Pons (tissue), 1 donor: ENCODE measurements around the gene PAX7.
"Not testable (repeated sequence)": the region's sequence is repeated elsewhere in the genome, so short reads cannot be mapped to it uniquely, and the experiment has no call there.

Experiments used
- DNase-seq: peaks from one replicate; pipeline ENCODE4 v3.0.0-alpha.2; 2016; ENCODE audit warnings: low spot score

PAX7 gene

GRCh38 chr1:18658831-18659230, 28.2 kb downstream of the PAX7 start:
- DNase-seq, result no peak

DNA sequence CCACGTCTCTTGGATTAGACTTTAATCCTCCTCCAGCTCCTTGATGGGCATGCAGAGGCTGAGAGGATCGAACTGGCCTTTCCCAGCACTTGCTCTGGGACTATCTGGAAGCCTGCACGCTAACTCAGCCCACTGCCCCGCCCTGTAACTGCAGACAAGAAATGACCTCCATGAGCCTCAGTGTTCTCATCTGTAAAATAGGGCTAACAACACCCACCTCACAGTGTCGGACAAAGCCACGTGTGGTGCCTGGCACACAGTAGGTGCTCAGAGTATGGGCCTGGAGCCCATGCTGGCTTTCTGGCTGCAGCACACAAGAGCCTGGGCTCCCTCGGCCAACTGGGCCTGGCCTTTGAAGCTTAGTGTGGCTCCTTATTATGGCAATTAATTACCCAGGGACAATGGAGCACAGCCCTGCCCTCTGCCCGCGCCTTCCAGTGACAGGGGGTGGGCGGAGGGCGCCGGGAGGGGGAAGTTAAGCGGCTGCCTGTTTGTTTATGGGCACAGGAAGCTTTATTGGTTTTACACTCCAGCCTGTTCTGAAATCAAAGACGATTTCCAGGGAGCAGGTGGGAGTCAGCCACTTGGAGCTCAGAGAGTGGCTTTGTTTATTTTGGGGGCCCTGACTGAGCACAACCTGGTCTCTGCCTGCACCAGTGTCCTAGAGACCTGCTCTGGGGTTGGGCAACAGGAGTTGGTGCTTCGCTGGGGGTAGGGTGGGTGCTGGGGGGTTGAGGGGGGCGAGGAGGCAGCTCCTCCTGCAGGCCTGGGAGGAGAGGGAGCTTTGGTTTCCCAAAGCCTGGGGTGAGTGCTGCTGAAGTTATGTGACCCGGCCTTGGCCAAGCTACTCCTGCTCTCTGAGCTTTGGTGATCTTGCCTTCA, 31.0 kb downstream of the PAX7 start:
- DNase-seq, result no peak

GRCh38 chr1:18662286-18662639, 31.6 kb downstream of the PAX7 start:
- no peak for DNase-seq

GRCh38 chr1:18666317-18666920, 35.8 kb downstream of the PAX7 start:
- DNase-seq, result no peak

GRCh38 chr1:18667333-18667732, 36.7 kb downstream of the PAX7 start:
- no peak for DNase-seq

DNA sequence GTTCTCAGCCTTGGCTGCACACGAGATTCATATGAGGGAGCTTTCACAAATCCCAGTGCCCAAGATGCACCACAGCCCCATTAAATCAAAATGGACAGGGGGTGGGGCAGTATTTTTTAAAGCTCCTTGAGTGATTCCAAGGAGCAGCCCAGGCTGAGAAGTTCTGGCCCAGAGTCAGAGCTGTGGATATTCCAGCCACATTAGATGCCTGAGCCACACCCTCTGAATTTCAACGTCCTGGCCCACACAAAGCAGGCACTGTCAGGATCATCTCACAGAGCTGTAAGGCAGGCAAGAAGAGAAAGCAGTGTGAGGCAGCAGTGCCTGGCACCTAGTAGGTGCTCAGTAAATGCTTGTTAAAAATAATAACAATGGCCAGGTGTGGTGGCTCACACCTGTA, 37.4 kb downstream of the PAX7 start:
- no peak for DNase-seq

GRCh38 chr1:18668750-18669404, 38.2 kb downstream of the PAX7 start:
- no peak for DNase-seq

DNA sequence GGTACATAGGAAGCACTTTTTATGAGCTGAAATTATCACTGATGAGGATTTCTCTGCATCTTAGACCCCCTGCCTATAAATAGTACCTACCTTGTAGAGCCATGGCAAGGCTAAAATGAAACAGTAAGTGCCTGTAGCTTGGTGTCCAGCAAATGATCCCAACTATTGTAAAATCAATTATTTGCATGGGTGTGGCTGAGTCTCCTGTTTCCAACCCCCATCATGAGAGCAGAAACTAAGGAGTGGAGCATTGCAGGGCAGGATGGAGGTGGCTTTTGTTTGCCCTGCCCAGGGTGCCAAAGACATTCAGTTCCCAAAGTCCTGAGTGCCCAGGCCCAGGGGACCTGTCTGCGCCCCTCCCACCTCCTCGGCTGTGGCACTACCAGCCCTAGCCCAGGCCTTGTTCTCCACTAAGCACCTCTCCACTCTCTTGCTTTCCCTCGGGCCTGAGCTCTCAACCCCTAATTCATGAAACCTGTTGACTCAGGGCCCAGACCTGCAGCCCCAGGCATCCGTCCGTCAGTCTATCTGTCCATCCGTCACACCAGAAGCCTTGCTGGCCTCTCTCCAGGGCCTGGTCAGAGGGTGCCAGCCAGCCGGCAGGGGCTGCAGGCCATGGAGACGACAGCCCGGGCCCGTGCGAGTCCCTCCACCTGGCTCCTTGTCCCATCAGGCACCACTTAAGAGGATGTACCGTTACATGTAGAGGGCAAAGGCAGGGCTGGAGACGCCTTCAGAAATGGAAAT, 39.6 kb downstream of the PAX7 start:
- DNase-seq, result no peak

DNA sequence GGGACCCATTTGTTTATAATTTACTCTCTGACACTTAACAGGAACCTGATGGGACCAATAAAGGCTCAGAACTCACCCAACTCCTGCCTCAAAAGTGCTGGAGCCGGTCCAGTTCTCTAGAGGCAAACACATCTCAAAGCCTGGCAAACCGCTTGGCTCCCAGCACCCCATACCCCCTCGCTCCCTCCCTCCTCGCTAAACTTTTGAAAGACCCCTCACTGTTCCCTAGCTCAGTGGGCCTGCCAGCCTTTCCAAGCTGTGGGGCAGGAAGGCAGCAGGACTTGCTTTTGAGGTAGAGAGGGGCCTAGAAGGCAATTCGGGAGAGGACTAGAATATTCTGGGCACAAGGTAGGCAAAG, 40.2 kb downstream of the PAX7 start:
- DNase-seq, result no peak

DNA sequence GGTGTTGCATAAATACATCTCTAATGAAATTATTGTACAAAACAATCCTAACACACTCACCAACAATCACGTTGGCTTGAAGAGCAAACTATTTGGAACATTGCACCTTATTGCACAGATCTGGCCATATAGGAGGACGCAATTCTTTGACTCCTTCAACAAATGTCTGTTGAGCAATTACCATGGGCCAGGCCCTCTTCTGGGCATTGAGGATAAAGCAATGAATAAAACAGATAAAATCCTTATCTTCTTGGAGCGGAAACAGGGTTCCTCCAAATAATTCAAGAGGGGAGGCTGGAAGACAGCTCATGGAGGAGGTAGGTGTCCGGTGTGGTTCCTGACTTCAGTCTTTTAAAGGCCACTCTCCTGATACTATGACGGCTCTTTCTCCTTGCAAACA, 43.3 kb downstream of the PAX7 start:
- no peak for DNase-seq

DNA sequence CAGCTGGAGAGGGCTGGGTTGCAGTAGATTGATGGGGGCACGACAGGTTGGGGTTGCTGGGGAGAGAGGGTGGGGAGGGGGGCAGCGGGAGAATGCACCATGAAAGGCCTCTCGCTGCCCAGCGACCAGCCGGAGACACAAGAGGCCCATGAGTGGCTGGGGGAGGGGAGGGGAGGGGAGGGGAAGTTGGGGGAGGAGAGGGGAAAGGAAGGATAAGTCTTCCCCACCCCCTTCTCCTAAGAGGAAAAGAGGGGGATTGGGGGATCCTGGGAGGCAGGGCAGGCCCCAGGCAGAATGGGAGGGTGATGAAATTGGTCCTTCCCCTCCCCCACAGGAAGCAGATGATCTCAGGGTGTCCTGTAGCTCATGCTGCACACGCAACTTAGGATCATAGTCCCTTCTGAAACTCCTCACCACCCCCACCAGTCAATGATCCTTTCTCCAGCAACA, 45.7 kb downstream of the PAX7 start:
- no peak for DNase-seq

DNA sequence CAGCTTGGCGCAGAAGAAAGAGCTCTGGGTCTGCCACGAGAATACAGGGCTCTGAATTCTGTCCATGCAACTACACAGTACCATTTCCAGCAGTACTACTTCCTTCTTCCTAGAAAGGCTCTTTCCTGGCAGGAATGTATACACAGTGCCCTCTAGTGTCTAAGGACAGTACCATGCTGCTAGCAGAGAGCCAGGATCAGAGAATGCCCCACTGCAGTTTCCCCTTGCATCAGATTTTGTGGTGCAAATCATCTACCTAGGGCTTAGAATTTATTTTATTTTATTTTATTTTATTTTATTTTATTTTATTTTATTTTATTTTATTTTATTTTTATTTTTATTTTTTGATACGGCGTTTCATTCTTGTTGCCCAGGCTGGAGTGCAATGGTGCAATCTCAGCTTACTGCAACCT, 50.8 kb downstream of the PAX7 start:
- DNase-seq, result peak; percentile 11

DNA sequence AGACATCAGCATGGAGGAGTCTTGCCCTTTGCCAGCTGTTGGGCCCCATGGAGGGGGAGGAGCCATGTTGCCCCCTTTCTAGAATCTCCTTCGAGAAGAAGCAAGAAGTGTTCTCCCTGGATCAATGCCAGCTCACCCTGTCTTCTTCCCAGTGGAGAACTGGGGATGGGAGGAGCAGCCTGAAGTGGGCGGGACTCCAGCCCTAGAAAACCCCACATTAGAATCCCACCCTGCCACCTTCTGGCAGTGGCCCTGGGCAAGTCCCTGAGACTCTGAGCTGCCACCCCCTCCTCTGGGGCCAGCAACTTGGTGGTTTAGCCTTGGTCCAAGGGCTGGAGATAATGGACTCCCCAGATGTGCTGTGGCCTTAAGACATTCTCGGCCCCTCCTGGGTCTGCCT, 51.7 kb downstream of the PAX7 start:
- DNase-seq, result no peak

DNA sequence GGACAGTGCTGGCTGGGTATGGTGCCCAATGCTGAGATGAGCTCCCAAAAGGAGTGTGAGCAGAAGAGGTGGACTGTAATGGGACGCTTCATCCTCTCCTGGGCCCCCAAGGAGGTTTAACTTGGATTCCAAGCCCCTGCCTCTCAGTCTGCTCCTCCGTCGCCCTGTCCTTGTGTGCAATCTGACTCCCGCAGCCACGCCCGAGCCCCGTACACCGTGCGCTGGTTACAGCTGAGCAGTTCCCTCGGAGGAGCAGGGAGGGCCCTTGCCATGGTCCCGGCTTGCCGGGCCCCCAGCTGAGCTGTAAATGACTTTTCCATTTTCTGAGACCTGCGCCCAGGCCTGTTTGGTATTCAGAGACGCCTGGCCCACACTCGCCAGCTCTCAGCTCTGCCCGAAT, 53.7 kb downstream of the PAX7 start:
- DNase-seq, result no peak

- no peak for DNase-seq
Measured at GRCh38 chr1:18686540-18686939, 55.9 kb downstream of the PAX7 start.

DNA sequence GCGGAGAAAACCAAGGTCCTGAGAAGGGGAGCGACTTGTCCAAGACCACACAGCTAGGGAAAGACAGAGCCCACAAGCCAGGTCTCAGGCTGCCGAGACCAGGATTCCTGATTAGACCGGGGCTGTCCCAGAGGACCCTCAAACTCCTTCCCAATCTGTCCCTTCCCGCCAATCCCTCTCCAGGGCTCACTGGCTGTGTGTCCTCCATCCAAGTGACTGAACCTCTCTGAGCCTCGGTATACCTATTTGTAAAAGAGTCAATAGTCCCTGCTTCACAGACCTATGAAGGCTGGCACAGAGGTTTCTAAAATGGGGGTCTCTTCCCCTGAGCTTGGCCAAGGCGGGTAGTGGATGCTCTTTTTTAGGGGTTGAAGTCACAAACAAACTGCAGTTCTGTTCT, 56.6 kb downstream of the PAX7 start:
- no peak for DNase-seq

- DNase-seq, result no peak
Measured at GRCh38 chr1:18691648-18692047, 61.0 kb downstream of the PAX7 start.

DNA sequence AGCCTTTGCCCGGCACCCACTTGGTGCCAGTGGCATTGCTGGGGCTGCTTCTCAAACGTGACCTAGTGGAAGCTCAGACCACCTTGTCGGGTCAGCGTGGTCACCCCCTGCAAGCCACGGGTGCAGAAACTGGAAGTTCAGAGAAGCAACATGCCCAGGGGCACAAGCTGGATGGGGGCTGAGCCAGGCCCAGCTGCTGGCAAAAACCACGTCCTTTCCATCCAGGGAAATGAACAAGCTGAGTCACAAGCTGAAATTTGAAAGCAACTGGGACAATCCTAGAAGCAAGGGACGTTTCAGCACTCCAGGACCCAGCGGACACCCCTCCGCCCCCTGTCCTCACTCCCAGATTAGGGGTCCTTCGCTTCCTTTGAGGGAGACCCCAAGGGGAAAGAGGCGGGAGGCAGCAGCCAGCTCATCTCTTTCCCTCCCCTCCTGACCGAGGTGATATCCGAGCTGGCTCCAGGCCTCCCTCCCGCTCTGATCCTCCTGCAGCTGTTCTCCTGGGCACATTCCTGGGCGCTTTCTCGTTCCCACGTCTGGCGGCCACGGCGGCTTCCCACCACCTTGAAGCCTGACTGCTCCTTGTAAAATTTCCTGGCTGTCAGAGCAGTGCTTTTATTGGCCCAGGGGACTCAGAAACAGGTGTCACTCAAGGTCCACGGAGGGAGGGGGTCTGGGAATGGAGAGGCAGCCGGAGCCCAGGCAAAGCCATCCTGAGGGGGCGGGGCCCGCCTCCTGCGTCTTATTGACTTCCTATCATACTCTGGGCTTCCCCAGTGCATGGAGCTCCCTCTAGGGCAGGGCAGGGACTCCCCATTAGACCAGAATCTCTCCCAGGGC, 62.8 kb downstream of the PAX7 start:
- DNase-seq, result no peak

DNA sequence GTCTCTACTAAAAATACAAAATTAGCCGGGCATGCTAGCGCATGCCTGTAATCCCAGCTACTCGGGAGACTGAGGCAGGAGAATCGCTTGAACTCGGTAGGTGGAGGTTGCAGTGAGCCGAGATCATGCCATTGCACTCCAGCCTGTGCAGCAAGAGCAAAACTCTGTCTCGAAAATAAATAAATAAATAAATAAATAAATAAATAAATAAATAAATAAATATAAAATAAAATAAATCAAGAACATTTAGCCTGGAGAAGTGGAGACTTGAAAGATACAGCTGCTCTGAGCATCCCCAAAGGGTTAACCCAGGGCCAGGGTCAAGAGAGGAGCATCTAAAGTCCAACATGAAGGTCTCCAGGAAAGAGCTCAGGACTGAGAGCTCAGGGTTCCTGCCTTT, 63.6 kb downstream of the PAX7 start:
- not testable (repeated sequence) for DNase-seq

GRCh38 chr1:18697541-18697940, 66.9 kb downstream of the PAX7 start:
- no peak for DNase-seq

- DNase-seq, result no peak
Measured at GRCh38 chr1:18700530-18700929, 69.9 kb downstream of the PAX7 start.

DNA sequence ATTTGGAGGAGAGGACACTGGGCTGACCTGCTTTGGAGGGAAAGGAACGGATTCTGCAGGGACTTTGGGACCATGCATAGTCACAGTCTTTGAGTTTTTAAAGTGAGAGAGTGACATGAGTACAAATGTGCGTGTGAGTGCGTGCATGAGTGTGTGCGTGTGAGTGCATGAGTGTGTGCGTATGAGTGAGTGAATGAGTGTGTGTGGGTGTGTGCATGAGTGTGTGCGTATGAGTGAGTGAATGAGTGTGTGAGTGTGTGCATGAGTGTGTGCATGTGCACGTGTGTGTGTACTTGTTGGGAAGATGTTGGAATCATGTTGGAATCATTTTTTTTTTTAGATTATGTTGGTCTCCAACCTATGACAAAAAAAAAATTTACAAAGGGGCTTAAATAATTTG, 70.5 kb downstream of the PAX7 start:
- DNase-seq, result no peak
